HK-2 (cell line): ENCODE data around the gene TWNK.
A peak's percentile ranks its signal among the peaks of the same experiment; 100 is the strongest.

Experiments used
- DNase-seq: peaks from one replicate; pipeline ENCODE4 v3.0.0-alpha.2; 2018; ENCODE audit not compliant: unreplicated experiment

Gene TWNK

GRCh38 chr10:100986952-100987684 lies at the start of gene TWNK, which contains the start of gene MRPL43:
TSS of gene TWNK (plus strand) at chr10:100987543. CDS start at chr10:100988211, 668 bp downstream.
TSS of gene MRPL43 (minus strand) at chr10:100987497. CDS start at chr10:100987443, 54 bp downstream.
- DNase-seq = peak; percentile 87

- no peak for DNase-seq
Observed at GRCh38 chr10:100939763-100940344, 47.5 kb upstream of the TWNK start.

- DNase-seq = no peak
Observed at GRCh38 chr10:100942229-100942628, 45.1 kb upstream of the TWNK start.

GRCh38 chr10:100943508-100943907 lies 43.8 kb upstream of the TWNK start:
- no peak for DNase-seq

- no peak for DNase-seq
Observed at GRCh38 chr10:100945754-100946153, 41.6 kb upstream of the TWNK start.

GRCh38 chr10:100948916-100949315 lies 38.4 kb upstream of the TWNK start:
- no peak for DNase-seq

GRCh38 chr10:100960251-100960650 lies 27.1 kb upstream of the TWNK start:
- DNase-seq = no peak

GRCh38 chr10:100962351-100963080 lies 24.8 kb upstream of the TWNK start:
- DNase-seq = no peak

GRCh38 chr10:100963826-100964225 lies 23.5 kb upstream of the TWNK start:
- no peak for DNase-seq

- DNase-seq = no peak
Observed at GRCh38 chr10:100965820-100966219, 21.5 kb upstream of the TWNK start.

GRCh38 chr10:100966887-100967286 lies 20.5 kb upstream of the TWNK start:
- no peak for DNase-seq

- DNase-seq = no peak
Observed at GRCh38 chr10:100967332-100967731, 20.0 kb upstream of the TWNK start.

- DNase-seq = no peak
Observed at GRCh38 chr10:100968062-100968736, 19.1 kb upstream of the TWNK start.

GRCh38 chr10:100968863-100969186 lies 18.5 kb upstream of the TWNK start:
- no peak for DNase-seq

- no peak for DNase-seq
Observed at GRCh38 chr10:100969187-100970075, 17.9 kb upstream of the TWNK start, which contains the start of gene SEMA4G. TSS of gene SEMA4G (plus strand) at chr10:100969504. CDS start at chr10:100972913, 3,409 bp downstream.

GRCh38 chr10:100970076-100970913 lies 17.0 kb upstream of the TWNK start:
- DNase-seq = no peak

GRCh38 chr10:100970914-100971811 lies 16.2 kb upstream of the TWNK start:
- no peak for DNase-seq

- no peak for DNase-seq
Observed at GRCh38 chr10:100972115-100972903, 15.0 kb upstream of the TWNK start.
